Right lung (tissue), 10 donors: Measurements from ENCODE around the gene FLOT1. TPM values are rescaled to one million over a fixed set of nuclear protein-coding genes. Genes with fewer than 3 reads are reported as not detected.

Experiments
- DNase-seq, 2 donors: peaks; one replicate each; pipeline ENCODE4 v3.0.0-alpha.2; 2013
- long read RNA-seq, 8 donors: transcript quantifications; one replicate each; lab custom pipeline, GENCODE V29; 2026
- polyA plus RNA-seq, 5 donors: library from polyadenylated mRNA; unstranded; fragments of 120-200 nt; gene quantifications; one replicate each; pipeline versions ENCODE4 v1.2.1 to v1.2.3, GENCODE V29; 2013; ENCODE audit warnings: inconsistent platforms in 1 of 5, low replicate concordance in 1 of 5; ENCODE audit not compliant: insufficient read length in 5 of 5, insufficient read depth in 1 of 5

The FLOT1 gene
- polyA plus RNA-seq: 100 to 1,000 TPM; 110 to 131 (median 122) TPM
- long read RNA-seq, donor 1, transcript FLOT1-201 (13 exons, 1,912 nt): major isoform, 39 of 117 reads
- long read RNA-seq, donor 1, partial matches to known transcripts: 73 of 117 reads
- long read RNA-seq, donor 1, other reads (novel, unspliced or antisense): 0 of 117 reads
- long read RNA-seq, donor 2, transcript FLOT1-201 (13 exons, 1,912 nt): major isoform, 27 of 46 reads
- long read RNA-seq, donor 2, partial matches to known transcripts: 18 of 46 reads
- long read RNA-seq, donor 2, other reads (novel, unspliced or antisense): 0 of 46 reads
- long read RNA-seq, donor 3, transcript FLOT1-201 (13 exons, 1,912 nt): major isoform, 25 of 77 reads
- long read RNA-seq, donor 3, partial matches to known transcripts: 50 of 77 reads
- long read RNA-seq, donor 3, other reads (novel, unspliced or antisense): 0 of 77 reads
- long read RNA-seq, donor 4, transcript FLOT1-201 (13 exons, 1,912 nt): major isoform, 13 of 19 reads
- long read RNA-seq, donor 4, partial matches to known transcripts: 6 of 19 reads
- long read RNA-seq, donor 4, other reads (novel, unspliced or antisense): 0 of 19 reads
- long read RNA-seq, donor 5, transcript FLOT1-201 (13 exons, 1,912 nt): major isoform, 27 of 93 reads
- long read RNA-seq, donor 5, partial matches to known transcripts: 62 of 93 reads
- long read RNA-seq, donor 5, other reads (novel, unspliced or antisense): 0 of 93 reads
- long read RNA-seq, donor 6, transcript FLOT1-201 (13 exons, 1,912 nt): major isoform, 33 of 84 reads
- long read RNA-seq, donor 6, partial matches to known transcripts: 47 of 84 reads
- long read RNA-seq, donor 6, other reads (novel, unspliced or antisense): 0 of 84 reads
- long read RNA-seq, donor 7, transcript FLOT1-201 (13 exons, 1,912 nt): major isoform, 18 of 41 reads
- long read RNA-seq, donor 7, partial matches to known transcripts: 14 of 41 reads
- long read RNA-seq, donor 7, other reads (novel, unspliced or antisense): 6 of 41 reads
- long read RNA-seq, donor 8, partial matches to known transcripts: 10 of 16 reads
- long read RNA-seq, donor 8, other reads (novel, unspliced or antisense): 0 of 16 reads

GRCh38 chr6:30742316-30743098, at the start of gene FLOT1:
Gene FLOT1 (minus strand): TSS chr6:30742687. CDS start chr6:30742189, 498 bp downstream.
- peak; percentile 91 to 92 for DNase-seq

- DNase-seq: no peak
Observed at GRCh38 chr6:30790724-30791383, 48.4 kb upstream of the FLOT1 start.

- no peak for DNase-seq
Observed at GRCh38 chr6:30789606-30790005, 47.1 kb upstream of the FLOT1 start.

GRCh38 chr6:30787954-30788353, 45.5 kb upstream of the FLOT1 start:
- no peak for DNase-seq

GRCh38 chr6:30782425-30783014, 40.0 kb upstream of the FLOT1 start:
- DNase-seq: no peak

- peak; percentile 98 to 99 for DNase-seq
Observed at GRCh38 chr6:30781743-30782424, 39.4 kb upstream of the FLOT1 start.

GRCh38 chr6:30781395-30781742, 38.9 kb upstream of the FLOT1 start:
- DNase-seq: no peak

- no peak for DNase-seq
Observed at GRCh38 chr6:30780642-30780920, 38.1 kb upstream of the FLOT1 start.

GRCh38 chr6:30779850-30780641, 37.6 kb upstream of the FLOT1 start:
- DNase-seq: no peak

GRCh38 chr6:30778001-30778635, 35.6 kb upstream of the FLOT1 start:
- DNase-seq: no peak

GRCh38 chr6:30777155-30777485, 34.6 kb upstream of the FLOT1 start:
- no peak for DNase-seq

- DNase-seq: no peak
Observed at GRCh38 chr6:30776390-30777154, 34.1 kb upstream of the FLOT1 start.

- DNase-seq: no peak
Observed at GRCh38 chr6:30775104-30775503, 32.6 kb upstream of the FLOT1 start.

- no peak for DNase-seq
Observed at GRCh38 chr6:30774701-30775100, 32.2 kb upstream of the FLOT1 start.

- DNase-seq: no peak
Observed at GRCh38 chr6:30770592-30770991, 28.1 kb upstream of the FLOT1 start.

GRCh38 chr6:30769853-30770524, 27.5 kb upstream of the FLOT1 start:
- no peak for DNase-seq

GRCh38 chr6:30769088-30769852, 26.8 kb upstream of the FLOT1 start:
- DNase-seq: no peak
